IMR-90 (cell line): Measurements from ENCODE around the gene CLPTM1. TPM values are rescaled to one million over a fixed set of nuclear protein-coding genes. Genes with fewer than 3 reads are reported as not detected.

Source experiments
- ATAC-seq: fragments of 200-7000 bp; cut with Tn5 transposase; 2 replicates; pipeline ENCODE4 v1.9.1; 2020; ENCODE audit warnings: low read depth, mild to moderate bottlenecking, moderate library complexity
- BruUV-seq: library from RNA; stranded (reverse); fragments of 400-500 nt; replicated peaks from 2 replicates; lab custom pipeline; 2021; lab: Mats Ljungman, UMichigan
- CTCF ChIA-PET: fragments of 300-600 bp; formaldehyde crosslinking; extraction: SDS; loops from one replicate; lab custom pipeline; 2021; ENCODE audit warnings: antibody characterized with exemption; lab: Yijun Ruan, JAX
- POLR2A ChIA-PET: fragments of 300-600 bp; sonication (Branson Sonifier 250); formaldehyde crosslinking; loops from one replicate; lab custom pipeline; 2022; ENCODE audit warnings: antibody characterized with exemption; ENCODE audit not compliant: unreplicated experiment; lab: Charles Lee
- DNase-seq: peaks from one replicate; pipeline ENCODE4 v3.0.0; 2013
- H2AFZ ChIP-seq: replicated peaks from 2 replicates; pipeline ENCODE3; 2013; ENCODE audit warnings: low read length, mild to moderate bottlenecking; ENCODE audit not compliant: poor library complexity
- H2AK5ac ChIP-seq: 2 replicates; pipeline ENCODE4 v1.6.1; 2013; ENCODE audit warnings: low read depth, low read length, inconsistent platforms
- H2AK9ac ChIP-seq: replicated peaks from 2 replicates; pipeline ENCODE3; 2013; ENCODE audit warnings: mild to moderate bottlenecking, low read depth, low read length, moderate library complexity; ENCODE audit not compliant: poor library complexity
- H2BK120ac ChIP-seq: 2 replicates; pipeline ENCODE4 v1.6.1; 2013; ENCODE audit warnings: low read depth, low read length, inconsistent platforms
- H2BK15ac ChIP-seq: 3 replicates; pipeline ENCODE4 v1.6.1; 2013; ENCODE audit warnings: low read depth, low read length, inconsistent platforms
- H2BK20ac ChIP-seq: 2 replicates; pipeline ENCODE4 v1.6.1; 2013; ENCODE audit warnings: low read depth, mild to moderate bottlenecking, inconsistent platforms, low read length, moderate library complexity
- H2BK5ac ChIP-seq: 2 replicates; pipeline ENCODE4 v1.6.1; 2013; ENCODE audit warnings: mild to moderate bottlenecking, low read depth, low read length, inconsistent platforms; ENCODE audit not compliant: poor library complexity, severe bottlenecking
- H3K14ac ChIP-seq: replicated peaks from 2 replicates; pipeline ENCODE4 v1.6.1; 2013; ENCODE audit warnings: low read depth, low read length, inconsistent platforms
- H3K18ac ChIP-seq: 2 replicates; pipeline ENCODE4 v1.6.1; 2013; ENCODE audit warnings: low read depth, low read length, control low read depth
- H3K23ac ChIP-seq: 2 replicates; pipeline ENCODE4 v1.6.1; 2013; ENCODE audit warnings: low read depth, low read length, inconsistent platforms
- H3K27ac ChIP-seq: 2 replicates; pipeline ENCODE4 v1.5.1; 2013; ENCODE audit warnings: mild to moderate bottlenecking, control low read depth, low read length; ENCODE audit not compliant: insufficient read depth
- H3K27me3 ChIP-seq: 2 replicates; pipeline ENCODE4 v1.6.1; 2013; ENCODE audit warnings: low read length; ENCODE audit not compliant: control insufficient read depth, insufficient read depth
- H3K36me3 ChIP-seq: 2 replicates; pipeline ENCODE4 v1.6.1; 2013; ENCODE audit warnings: low read length, mixed read lengths; ENCODE audit not compliant: control insufficient read depth, insufficient read depth
- H3K4ac ChIP-seq: 2 replicates; pipeline ENCODE4 v1.6.1; 2013; ENCODE audit warnings: low read depth, low read length, inconsistent platforms
- H3K4me1 ChIP-seq: 2 replicates; pipeline ENCODE4 v1.6.1; 2013; ENCODE audit warnings: low read length, mixed read lengths; ENCODE audit not compliant: control insufficient read depth, insufficient read depth
- H3K4me2 ChIP-seq: 2 replicates; pipeline ENCODE4 v1.6.1; 2013; ENCODE audit warnings: low read depth, mild to moderate bottlenecking, control low read depth, low read length, moderate library complexity
- H3K4me3 ChIP-seq: 2 replicates; pipeline ENCODE4 v1.5.1; 2013; ENCODE audit warnings: low read depth, mild to moderate bottlenecking, control low read depth, low read length, moderate library complexity; ENCODE audit not compliant: insufficient read depth
- H3K56ac ChIP-seq: 2 replicates; pipeline ENCODE4 v1.6.1; 2013; ENCODE audit warnings: low read length, inconsistent platforms; ENCODE audit not compliant: insufficient read depth; ENCODE audit errors: extremely low read depth
- H3K79me1 ChIP-seq, 2 experiments: 2 replicates each; pipeline ENCODE4 v1.6.1; 2013; ENCODE audit warnings: low read length in 2 of 2, inconsistent platforms in 1 of 2, low read depth in 1 of 2
- H3K9ac ChIP-seq: 2 replicates; pipeline ENCODE4 v1.6.1; 2013; ENCODE audit warnings: low read depth, low read length, control low read depth
- H3K9me1 ChIP-seq: 2 replicates; pipeline ENCODE4 v1.6.1; 2013; ENCODE audit warnings: low read length, inconsistent platforms; ENCODE audit not compliant: insufficient read depth
- H3K9me3 ChIP-seq: 2 replicates; pipeline ENCODE4 v1.6.1; 2013; ENCODE audit warnings: low read length; ENCODE audit not compliant: control insufficient read depth, insufficient read depth
- H4K20me1 ChIP-seq: 2 replicates; pipeline ENCODE4 v1.6.1; 2013; ENCODE audit warnings: low read length, inconsistent platforms; ENCODE audit not compliant: insufficient read depth
- H4K5ac ChIP-seq: 2 replicates; pipeline ENCODE4 v1.6.1; 2013; ENCODE audit warnings: mild to moderate bottlenecking, low read depth, low read length, control low read depth
- H4K8ac ChIP-seq, 2 experiments: 2 replicates each; pipeline ENCODE4 v1.6.1; 2013; ENCODE audit warnings: low read depth in 2 of 2, low read length in 2 of 2, control low read depth in 1 of 2, inconsistent platforms in 1 of 2
- H4K91ac ChIP-seq: 2 replicates; pipeline ENCODE4 v1.6.1; 2013; ENCODE audit warnings: low read depth, low read length, inconsistent platforms; ENCODE audit not compliant: insufficient read depth
- CHD1 ChIP-seq: IDR thresholded peaks from 2 replicates; pipeline ENCODE4 v1.6.1; 2012; ENCODE audit warnings: low read depth, low read length, improper control_type of control experiment
- RAD21 ChIP-seq: IDR thresholded peaks from 2 replicates; pipeline ENCODE4 v1.6.1; 2012; ENCODE audit warnings: low read length, improper control_type of control experiment
- RCOR1 ChIP-seq: IDR thresholded peaks from 2 replicates; pipeline ENCODE4 v1.6.1; 2012; ENCODE audit warnings: mild to moderate bottlenecking, low read length, improper control_type of control experiment; ENCODE audit not compliant: insufficient replicate concordance
- WGBS, 2 experiments: methylation state at CpG; one replicate each; pipeline versions ENCODE4 v1.1.5 to v1.1.7; 2013; ENCODE audit warnings: missing lambda C conversion rate in 2 of 2; ENCODE audit not compliant: insufficient read length in 1 of 2; ENCODE audit errors: extremely low coverage in 2 of 2; 5-methylcytosine and 5-hydroxymethylcytosine counted together
- dilution Hi-C: fragments of 300-500 bp; cut with HindIII; formaldehyde crosslinking; loops from one replicate; pipeline ENCODE4 v1.14.3; 2018; ENCODE audit warnings: low sequenced_read_pairs; ENCODE audit not compliant: unreplicated experiment
- in situ Hi-C: fragments of 300-500 bp; cut with MboI; formaldehyde crosslinking; loops from 3 replicates; pipeline ENCODE4 v1.14.3; 2019; ENCODE audit warnings: low sequenced_read_pairs, inconsistent platforms, mixed read lengths
- intact Hi-C: fragments of 100-400 bp; cut with micrococcal nuclease; formaldehyde crosslinking; loops from 2 replicates; pipeline ENCODE4 v1.10.0; 2022
- polyA plus RNA-seq, 3 experiments: library from polyadenylated mRNA; depleted of rRNA; stranded (reverse); fragments of >200 nt; gene quantifications; 2 replicates each; pipeline ENCODE4 v1.2.3, GENCODE V29; 2012; ENCODE audit warnings: low replicate concordance in 1 of 3
- total RNA-seq: library from RNA; depleted of rRNA; stranded (reverse); fragments of >200 nt; gene quantifications from 2 replicates; pipeline ENCODE4 v1.2.3, GENCODE V29; 2012

Gene CLPTM1
- total and polyA plus RNA-seq, 2 of the 4 experiments (the other 2 are of a cell fraction), result 23.8 to 88.8 TPM

GRCh38 chr19:45035755-45036154, 80.6 kb downstream of the CLPTM1 start:
- Histone ChIP-seq H2AK9ac (no peak overlapping the region), H3K27me3 (no peaks in the 10 kb centered on the region), H3K9ac (no peak overlapping the region), H2AFZ (no peak overlapping the region), H2BK20ac (no peak overlapping the region), H4K8ac (no peak overlapping the region), H4K91ac (no peak overlapping the region), H2BK5ac (no peak overlapping the region), H3K9me1 (peaks cover 8% of the 10 kb centered on the region), H3K27ac (no peak overlapping the region), H3K4me1 (peaks cover 11% of the 10 kb centered on the region), H3K23ac (no peak overlapping the region), H4K20me1 (peaks cover 19% of the 10 kb centered on the region), H3K18ac (no peak overlapping the region), H4K5ac (no peak overlapping the region), H3K4ac (no peak overlapping the region), H3K56ac (no peak overlapping the region), H3K14ac (no peak overlapping the region), H3K36me3 (peaks cover 28% of the 10 kb centered on the region), H3K9me3 (no peaks in the 10 kb centered on the region), H3K4me3 (no peak overlapping the region), H2AK5ac (no peak overlapping the region), H3K79me1 (peaks cover 15 to 18% of the 10 kb centered on the region in 2 experiments; a peak in 3 of 4 replicates), H2BK120ac (no peak overlapping the region), H3K4me2 (no peak overlapping the region), H2BK15ac (no peak overlapping the region)
- ATAC-seq, result no peak
- no TSS peak for BruUV-seq
- ChIA-PET POLR2A (no interaction called here), CTCF (no interaction called here)
- TF ChIP-seq CHD1 (no peak), RCOR1 (no peak), RAD21 (no peak)
- intact Hi-C loops, result no loop called here
- in situ Hi-C loops, result no loop called here
- WGBS, 2 experiments, result no CpG with 5 or more reads among the region's 6 CpGs
- DNase-seq, result no peak
- dilution Hi-C loops, result no loop called here
